Measurements from ENCODE around the gene LDLRAD4.
"Not testable (repeated sequence)": the region's sequence is repeated elsewhere in the genome, so short reads cannot be mapped to it uniquely, and the experiment has no call there.

Gene LDLRAD4

DNA sequence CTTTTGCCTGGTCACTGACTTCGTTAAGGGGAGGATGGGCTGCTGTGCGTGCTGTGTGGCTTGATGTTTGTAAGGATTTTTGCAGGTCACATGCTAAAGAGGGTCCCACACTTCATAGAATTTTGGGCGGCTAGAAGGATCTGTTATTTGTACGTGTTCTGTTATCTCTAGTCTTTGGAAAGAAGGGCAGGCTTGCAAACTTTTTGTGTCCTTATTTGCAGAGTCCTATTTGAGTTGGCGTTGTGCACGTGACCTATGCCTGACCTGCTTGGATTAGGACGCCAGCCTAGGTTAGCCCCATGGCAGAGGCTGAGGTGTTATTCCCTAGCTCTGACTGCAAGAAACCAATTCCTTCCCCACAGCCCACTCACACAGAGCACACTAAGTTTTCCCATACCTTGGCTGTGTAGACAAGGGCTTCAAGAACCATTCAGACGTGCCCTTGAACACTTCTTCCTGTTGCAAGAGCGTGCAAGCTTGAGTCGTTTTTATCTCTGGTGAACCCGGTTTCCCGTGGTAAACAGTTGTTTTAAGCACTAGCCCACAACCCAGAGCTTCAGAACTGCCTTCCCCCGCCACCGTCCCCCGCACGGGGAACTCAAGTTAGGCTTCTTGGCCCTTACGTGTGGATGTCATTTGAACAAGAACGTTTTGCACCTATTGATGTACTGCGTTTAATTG lies 94.6 kb downstream of the LDLRAD4 start:
- DNase-seq, result no peak

- DNase-seq, result no peak
Observed at GRCh38 chr18:13315000-13315399, 96.4 kb downstream of the LDLRAD4 start.

- no peak for DNase-seq
Observed at GRCh38 chr18:13316063-13316462, 97.5 kb downstream of the LDLRAD4 start.

- no peak for DNase-seq
Observed at GRCh38 chr18:13317801-13318200, 99.2 kb downstream of the LDLRAD4 start.

GRCh38 chr18:13318731-13319501 lies 100.4 kb downstream of the LDLRAD4 start:
- no peak for DNase-seq

GRCh38 chr18:13319629-13320028 lies 101.1 kb downstream of the LDLRAD4 start:
- no peak for DNase-seq

- DNase-seq, result no peak
Observed at GRCh38 chr18:13320096-13320495, 101.5 kb downstream of the LDLRAD4 start.

DNA sequence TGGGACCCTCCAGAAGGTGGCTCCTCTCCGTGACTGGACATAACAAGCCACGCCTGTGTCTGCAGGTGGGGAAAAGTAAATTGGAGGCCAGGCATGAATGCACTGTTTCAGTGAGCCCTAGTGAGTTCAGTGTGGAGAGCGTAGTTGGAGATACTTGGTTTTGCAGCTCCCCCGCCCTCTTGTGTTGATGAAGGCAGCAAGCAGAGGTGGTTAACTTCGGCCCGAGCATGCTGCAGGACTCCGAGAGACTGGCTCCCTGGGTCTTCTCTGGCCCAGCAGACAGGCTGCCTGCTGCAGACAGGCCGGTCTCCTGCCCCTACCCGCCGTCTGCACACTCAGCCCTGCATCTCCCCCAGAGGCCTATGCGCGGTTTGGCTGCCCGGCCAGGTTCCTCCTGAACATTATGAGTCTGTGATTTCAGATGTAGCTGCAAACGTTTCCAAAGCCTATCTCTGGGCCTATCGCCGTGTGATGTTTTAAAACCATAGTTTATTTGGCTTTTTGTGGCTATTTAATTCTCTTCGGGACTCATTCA lies 102.4 kb downstream of the LDLRAD4 start:
- DNase-seq, result no peak

DNA sequence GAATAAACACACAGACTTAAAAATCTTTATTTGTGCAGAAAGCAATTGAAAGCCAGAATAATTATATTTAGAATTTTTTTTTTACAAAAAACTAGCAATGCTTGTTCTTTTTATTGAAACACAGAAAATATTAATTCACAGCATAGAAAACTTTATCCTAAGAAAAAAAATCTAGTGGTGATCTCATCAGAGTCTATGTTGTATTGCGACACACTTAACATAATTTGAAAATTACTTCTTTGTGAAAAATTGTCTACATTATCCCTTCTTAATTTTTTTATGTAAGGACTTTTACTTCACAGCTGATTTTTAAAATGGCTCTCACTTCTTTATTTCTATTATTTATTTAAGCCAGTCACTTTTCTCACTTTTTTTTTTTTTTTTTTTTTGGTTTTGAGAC lies 103.4 kb downstream of the LDLRAD4 start:
- no peak for DNase-seq

- no peak for DNase-seq
Observed at GRCh38 chr18:13323186-13323585, 104.6 kb downstream of the LDLRAD4 start.

GRCh38 chr18:13324880-13325279 lies 106.3 kb downstream of the LDLRAD4 start:
- no peak for DNase-seq

- DNase-seq, result no peak
Observed at GRCh38 chr18:13328213-13328612, 109.7 kb downstream of the LDLRAD4 start.

DNA sequence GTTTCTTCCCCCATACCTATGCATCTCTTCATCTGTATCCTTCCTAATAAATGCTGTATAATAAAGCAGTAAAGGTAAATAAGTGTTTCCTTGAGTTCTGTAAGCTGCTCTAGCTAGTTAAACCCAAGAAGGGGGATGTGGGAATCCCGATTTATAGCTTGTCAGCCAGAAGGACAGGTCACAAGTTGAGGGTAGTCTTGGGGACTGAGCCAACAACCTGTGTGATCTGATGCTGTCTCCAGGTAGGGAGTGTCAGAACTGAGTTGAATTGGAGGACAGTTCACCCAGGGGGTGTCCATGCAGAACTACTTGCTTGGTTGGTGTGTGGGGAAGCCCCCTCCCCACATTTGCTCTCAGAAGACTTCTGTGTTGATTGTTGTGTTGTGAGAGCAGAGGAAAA lies 112.4 kb downstream of the LDLRAD4 start:
- DNase-seq, result no peak

DNA sequence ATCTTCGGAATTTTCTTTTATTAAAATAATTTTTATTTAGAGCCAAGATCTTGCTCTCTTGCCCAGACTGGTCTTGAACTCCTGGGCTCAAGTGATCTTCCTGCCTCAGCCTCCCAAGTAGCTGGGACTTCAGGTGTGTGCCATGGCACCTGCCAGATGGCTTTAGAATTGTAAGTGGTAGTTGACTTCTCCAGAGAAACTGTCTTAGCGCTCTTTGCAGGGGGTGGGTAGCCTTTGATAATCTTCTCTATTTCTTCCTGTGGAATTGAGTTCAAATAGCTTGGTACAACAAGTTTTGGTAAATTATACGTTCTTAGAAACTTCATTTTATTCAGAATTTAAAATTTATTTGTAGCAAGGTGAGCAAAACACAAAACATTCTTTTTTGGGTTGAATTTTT lies 113.3 kb downstream of the LDLRAD4 start:
- DNase-seq, result no peak

GRCh38 chr18:13332874-13333273 lies 114.3 kb downstream of the LDLRAD4 start:
- DNase-seq, result no peak

GRCh38 chr18:13335903-13336302 lies 117.3 kb downstream of the LDLRAD4 start:
- no peak for DNase-seq

DNA sequence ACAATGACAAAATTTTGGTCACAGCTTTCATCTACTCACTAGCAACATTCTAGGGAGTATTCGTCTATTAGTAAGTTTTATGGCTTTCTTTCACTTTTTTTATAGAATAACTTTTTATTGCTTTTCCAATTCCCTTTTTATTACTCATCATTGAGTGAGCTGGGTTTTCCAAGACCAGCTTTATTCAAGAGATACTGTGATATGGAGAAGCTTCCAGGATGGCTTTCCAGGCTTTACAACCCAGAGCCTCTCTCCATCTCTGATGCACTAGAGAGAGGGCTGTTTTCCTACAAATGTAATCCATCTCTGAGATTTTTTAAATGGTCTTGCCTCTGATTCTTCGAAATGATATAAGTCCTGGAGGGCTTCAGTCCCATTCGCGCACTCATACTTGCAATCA lies 118.3 kb downstream of the LDLRAD4 start:
- no peak for DNase-seq

GRCh38 chr18:13337369-13337768 lies 118.8 kb downstream of the LDLRAD4 start:
- DNase-seq, result no peak

GRCh38 chr18:13338318-13338717 lies 119.8 kb downstream of the LDLRAD4 start:
- no peak for DNase-seq

- DNase-seq, result no peak
Observed at GRCh38 chr18:13339653-13340052, 121.1 kb downstream of the LDLRAD4 start.

GRCh38 chr18:13346449-13346848 lies 127.9 kb downstream of the LDLRAD4 start:
- DNase-seq, result not testable (repeated sequence)

- DNase-seq, result no peak
Observed at GRCh38 chr18:13353084-13353823, 134.7 kb downstream of the LDLRAD4 start.

DNA sequence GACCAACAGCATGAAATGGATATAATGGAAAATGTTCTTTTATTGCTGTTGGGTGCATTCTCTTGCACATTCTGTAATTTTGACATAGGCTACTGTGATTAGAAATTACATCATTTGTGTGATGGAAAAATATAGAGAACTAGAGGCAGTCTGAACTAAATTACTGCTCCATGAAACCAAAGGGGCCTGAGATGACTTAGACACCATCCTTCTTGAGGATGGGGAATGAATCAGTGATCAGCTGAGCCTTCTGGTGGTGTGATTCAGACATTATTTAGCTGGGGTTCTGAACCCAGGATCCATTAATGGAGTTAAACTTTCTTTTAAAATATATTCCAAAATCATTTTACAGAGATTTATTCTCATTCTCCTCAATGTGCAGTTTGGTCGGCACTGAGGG lies 135.8 kb downstream of the LDLRAD4 start:
- DNase-seq, result no peak

GRCh38 chr18:13356032-13356431 lies 137.5 kb downstream of the LDLRAD4 start:
- DNase-seq, result no peak

Measured in NCI-H1417 (cell line).